GM21576 (cell line): ENCODE measurements around the gene ATP6V0A1.
"Not testable (repeated sequence)": the region's sequence is repeated elsewhere in the genome, so short reads cannot be mapped to it uniquely, and the experiment has no call there.

Source experiments
- ATAC-seq: cut with Tn5 transposase; IDR thresholded peaks from one replicate; pipeline ENCODE4 v1.9.1; 2021; ENCODE audit warnings: mild to moderate bottlenecking, moderate library complexity; ENCODE audit not compliant: unreplicated experiment

ATP6V0A1 gene

DNA sequence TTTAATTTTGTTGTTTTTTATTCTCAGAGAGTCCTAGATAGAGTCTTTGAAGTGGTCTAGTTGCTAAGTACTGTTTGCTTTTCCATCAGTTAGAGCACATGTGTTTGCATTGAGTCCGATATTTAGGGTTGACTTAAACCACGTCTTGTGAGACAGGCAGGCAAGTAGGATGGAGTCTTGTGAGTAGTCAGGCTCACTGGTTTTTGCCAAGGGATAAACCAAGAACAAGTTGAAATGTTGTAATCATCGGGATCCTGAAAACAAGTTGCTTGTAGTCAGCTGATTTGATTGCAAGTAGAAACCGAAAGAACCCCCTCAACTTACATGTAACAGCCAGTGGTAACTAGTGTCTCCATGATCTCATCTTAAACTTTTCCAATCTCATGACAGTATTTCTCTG lies 17.2 kb downstream of the ATP6V0A1 start:
- ATAC-seq: no peak

DNA sequence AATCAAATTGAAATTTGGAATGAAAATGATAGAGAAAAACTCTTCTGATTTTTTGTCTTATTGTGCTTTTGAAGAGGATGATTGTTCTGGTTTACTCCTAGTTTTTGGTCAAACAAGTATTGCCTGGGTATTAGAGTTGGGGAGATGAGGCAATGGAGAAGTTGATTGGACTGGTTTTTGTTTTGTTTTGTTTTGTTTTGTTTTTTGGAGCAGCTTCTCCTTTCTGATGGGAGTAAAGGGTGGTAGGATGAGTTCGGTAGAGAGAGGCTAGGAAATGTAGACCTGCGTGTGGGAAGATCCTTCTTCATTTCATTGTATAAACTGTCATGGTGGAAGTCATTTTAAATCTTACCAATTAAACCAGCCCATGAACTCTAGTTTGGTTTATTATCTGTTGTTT lies 17.7 kb downstream of the ATP6V0A1 start:
- ATAC-seq: no peak

DNA sequence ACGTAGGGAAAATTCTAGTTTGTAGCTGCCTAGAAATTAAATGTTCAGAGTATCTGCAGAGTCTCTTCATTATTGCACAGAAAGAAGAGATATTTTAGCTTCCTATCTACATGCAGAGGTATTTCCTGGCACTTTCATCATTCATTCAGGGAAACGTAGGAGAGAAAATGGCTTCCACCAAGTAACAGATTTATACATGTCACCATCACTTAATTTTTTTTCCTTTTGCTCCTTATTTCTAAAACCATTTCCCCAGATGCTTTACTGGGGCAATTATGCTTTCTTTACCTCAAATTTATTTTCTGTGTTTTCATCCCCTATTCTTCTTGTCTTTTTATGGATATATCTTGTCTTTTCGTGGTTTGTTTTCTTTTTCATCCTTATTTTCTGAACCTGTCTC lies 18.5 kb downstream of the ATP6V0A1 start:
- ATAC-seq: no peak

DNA sequence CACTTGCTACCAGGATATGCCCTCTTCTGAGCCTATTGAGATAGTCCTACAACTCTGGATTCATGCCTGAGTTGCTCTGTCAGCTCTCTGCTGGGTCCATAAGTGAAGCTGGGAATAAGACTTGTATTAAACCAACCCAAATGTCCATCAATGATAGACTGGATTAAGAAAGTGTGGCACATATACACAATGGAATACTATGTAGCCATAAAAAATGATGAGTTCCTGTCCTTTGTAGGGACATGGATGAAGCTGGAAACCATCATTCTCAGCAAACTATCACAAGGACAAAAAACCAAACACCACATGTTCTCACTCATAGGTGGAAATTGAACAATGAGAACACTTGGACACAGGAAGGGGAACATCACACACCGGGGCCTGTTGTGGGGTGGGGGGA lies 19.1 kb downstream of the ATP6V0A1 start:
- not testable (repeated sequence) for ATAC-seq

DNA sequence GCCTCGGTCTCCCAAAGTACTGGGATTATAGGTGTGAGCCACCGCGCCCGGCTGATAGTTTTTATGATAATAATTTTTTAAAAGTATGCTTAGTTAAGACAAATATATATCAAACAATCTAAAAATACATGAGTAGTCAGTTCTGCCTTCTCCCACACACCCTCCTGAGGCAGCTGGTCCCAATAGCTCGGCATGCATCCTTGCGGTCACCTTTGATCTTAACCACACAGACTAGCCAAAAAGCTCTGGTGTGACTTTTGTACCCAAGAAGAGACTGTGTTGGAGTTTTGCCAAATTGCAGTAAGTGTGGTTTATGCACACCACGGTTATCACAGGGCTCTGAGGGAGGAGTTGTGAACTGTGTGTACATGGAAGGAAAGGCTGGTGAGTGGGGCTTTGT lies 25.6 kb downstream of the ATP6V0A1 start:
- no peak for ATAC-seq

DNA sequence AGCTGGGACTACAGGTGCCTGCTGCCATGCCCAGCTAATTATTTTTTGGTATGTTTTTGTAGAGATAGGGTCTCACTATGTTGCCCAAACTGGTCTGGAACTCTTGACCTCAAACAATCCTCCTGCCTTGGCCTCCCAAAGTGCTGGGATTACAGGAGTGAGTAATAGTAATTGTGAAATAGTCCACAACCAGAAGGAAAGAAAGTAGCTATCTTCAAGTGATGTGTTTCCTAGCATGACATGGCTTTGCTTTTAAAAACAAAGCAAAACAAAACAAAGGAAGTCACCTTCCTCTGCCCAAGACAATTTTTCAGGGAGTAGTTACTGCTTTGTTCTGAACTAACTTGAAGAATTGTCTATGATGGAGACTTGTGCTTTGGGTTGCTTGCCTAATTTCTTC lies 27.0 kb downstream of the ATP6V0A1 start:
- ATAC-seq: no peak

DNA sequence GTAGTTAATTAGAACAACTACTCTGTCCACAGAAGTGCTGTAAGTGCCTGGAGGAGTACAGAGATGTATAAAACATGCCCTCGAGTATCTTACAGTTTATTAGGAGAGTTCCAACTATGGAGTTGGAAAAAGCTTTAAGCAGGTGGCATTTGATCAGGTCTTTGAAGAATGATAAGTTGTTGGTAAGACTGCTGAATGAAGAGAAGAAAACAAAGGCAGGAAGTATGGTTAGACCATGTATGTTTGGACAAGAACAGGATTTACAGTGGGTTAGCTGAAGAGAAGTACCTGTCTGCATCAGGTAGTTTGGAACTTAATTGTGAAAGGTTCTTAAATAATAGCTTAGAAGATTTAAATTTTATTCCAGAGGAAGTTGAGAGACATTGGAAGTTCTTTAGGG lies 29.4 kb downstream of the ATP6V0A1 start:
- ATAC-seq: no peak

DNA sequence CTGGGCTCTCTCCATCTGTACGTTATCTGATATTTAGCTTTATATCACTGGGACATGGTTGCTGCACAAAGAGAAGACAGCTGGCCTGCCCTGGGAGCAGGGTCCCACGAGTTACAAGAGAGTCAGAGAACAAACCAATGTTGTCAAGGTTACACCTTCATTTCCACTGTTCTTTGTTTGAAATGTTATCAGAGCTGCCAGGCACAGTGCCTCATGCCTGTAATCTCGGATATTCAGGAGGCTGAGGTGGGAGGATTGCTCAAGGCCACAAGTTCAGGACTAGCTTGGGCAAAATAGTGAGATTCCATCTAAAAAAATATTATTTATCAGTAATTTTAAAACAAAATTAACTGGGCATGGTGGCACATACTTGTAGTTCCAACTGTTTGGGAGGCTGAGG lies 34.6 kb downstream of the ATP6V0A1 start:
- no peak for ATAC-seq

DNA sequence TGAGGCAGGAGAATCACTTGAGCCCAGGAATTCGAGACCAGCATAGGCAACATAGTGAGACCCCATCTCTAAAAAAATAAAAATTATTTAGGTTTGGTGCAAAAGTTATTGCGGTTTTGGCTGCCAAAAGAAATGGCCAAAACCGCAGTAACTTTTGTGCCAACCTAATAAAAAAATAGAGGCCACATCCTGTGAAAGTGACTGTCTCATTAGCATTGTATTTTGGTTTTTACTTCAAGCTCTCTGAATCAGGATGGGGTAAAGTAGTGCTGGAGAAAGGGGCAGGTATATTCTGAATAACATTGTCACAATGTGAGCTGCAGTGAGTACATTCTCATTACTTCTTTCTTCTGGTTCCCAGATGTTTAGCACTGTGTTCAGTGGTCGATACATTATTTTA lies 36.0 kb downstream of the ATP6V0A1 start:
- no peak for ATAC-seq

DNA sequence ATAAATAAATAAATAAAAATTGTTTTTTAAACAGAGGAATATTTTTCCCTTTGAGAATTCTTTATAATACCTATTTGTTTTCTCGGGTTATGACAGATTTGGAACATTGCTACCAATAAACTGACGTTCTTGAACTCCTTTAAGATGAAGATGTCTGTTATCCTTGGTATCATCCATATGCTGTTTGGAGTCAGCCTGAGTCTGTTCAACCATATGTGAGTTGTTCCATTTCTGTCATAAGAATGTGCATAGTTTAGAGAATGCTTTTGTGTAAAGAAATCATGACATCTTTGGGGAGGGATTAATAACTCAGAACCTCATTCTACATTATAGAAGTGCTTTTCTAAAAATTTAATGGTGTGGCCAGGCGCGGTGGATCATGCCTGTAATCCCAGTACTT lies 40.1 kb downstream of the ATP6V0A1 start:
- ATAC-seq: no peak

DNA sequence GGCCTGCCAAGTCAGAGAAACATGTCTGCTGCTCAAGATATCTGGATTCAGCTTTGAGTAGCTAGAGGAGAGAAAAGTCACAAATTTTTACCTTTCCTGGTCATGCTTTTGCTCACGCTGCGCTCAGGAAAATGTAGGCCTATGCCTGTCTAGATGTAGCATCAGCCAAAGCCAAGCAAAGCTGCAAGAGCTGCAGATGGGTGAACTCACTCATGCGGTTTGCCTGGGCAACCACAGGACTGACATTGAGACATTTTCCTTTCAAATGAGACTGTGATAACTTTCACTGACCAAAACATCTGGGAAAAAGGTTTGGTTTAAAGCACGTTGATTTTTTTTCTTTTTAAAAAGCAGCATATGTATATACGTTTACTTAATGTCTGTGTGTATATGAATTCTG lies 43.4 kb downstream of the ATP6V0A1 start:
- no peak for ATAC-seq

DNA sequence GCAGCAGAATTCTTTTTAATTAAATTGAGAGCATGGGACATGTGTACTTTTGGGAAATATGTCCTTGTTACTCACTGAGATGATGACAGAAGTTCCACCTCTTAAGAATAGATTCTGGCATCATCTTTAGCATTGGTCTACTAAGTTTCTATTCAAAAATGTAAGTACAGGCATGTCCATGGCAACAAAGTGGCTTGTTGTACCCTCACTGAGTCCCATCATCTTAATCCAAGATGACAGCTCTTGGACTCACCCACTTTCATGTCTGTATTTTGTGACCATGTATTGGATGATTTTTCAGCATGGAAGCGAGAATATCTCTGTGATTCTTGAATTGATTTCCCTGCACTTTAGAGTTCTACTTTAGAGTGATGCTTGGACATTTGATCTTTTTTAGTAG lies 44.2 kb downstream of the ATP6V0A1 start:
- no peak for ATAC-seq

DNA sequence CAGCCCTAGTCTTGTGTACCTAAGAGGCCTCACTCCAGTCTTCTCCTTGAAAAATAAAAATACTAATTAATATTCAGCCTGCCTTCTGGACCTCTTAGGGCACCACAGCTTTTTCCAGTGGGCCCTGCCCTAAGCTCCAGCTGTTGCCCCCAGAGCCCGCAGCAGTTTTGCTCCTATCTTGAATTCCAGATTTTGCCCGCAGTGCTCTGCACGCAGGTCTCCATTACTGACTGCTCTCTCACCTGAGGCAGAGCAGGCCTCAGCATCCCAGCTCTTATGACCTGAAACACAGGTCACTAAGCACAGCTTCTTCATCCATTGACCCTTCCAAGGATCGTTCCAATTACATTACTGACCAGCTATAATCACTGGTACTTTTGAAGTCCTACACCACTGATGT lies 49.0 kb downstream of the ATP6V0A1 start:
- no peak for ATAC-seq

DNA sequence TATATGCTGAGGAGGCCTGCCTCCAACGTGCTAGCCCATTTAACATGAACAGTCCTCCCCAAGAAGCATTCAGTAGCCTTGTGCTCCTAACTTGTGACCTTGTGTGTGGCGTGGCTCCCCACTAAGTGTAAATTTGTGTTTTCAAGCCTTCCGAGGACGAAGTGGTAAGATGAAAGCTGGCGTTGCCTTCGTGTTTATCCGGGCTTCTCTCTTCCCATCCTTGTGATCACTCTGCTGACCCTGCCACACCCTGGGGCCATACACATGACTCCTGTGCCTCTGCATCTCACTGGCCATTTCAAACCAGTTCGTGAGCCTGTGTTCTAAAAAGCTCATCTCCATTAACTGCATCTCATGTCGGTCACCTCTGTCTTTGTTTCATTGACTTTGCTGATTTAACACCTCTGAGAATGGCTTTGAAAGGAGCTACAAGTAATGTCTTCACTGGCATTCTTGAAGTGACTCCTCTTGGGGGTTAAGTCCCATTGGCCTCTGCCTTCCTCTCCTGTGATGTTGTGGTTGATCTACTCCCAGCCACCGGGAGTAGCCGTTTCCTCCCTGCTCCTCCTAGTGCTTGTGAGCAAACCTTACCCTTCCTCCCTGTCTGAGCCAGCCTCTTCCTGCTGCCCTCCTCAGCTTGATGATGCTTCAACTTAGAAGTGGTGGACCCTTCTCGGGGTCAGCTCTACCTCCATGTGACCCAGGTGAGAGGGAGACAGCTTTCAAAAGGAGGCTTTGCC lies 49.9 kb downstream of the ATP6V0A1 start:
- no peak for ATAC-seq

DNA sequence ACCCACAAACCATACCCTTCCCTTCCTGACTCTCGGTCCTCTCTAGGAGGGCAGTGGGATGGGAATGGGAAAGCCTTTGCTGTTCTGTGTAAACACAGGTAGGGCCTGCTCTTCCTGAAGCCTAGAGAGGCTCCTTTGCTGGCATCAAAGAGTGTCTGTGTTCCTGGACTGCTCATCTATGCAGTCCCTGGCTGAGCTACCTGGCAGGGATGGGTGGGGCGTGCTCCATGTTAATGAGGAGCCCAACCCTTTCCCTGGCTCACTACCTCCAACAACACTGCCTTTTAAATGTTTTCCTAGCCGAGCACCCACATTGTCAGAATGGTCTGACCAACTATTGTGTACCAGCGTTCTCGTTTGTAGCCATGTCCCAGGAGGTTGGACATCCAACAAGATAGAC lies 50.7 kb downstream of the ATP6V0A1 start:
- ATAC-seq: no peak

DNA sequence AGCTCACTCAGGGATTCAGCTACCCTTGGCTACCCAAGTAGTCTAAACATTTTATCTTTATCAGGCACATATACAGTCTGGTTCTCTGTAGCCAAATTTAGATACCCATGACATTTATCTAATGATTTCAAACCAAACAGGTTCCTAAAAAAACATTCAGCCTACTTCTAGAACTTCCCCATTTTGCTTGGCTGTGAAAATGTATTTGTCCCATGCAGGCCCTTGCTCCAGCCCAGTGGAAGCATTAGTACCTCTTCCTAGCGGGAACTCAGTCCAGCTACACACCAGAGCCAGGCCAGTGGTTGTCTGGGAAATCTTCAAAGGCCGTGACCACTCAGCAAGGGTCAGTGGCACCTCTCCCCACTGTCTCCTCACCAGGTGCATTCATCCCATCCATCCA lies 51.2 kb downstream of the ATP6V0A1 start:
- ATAC-seq: no peak

DNA sequence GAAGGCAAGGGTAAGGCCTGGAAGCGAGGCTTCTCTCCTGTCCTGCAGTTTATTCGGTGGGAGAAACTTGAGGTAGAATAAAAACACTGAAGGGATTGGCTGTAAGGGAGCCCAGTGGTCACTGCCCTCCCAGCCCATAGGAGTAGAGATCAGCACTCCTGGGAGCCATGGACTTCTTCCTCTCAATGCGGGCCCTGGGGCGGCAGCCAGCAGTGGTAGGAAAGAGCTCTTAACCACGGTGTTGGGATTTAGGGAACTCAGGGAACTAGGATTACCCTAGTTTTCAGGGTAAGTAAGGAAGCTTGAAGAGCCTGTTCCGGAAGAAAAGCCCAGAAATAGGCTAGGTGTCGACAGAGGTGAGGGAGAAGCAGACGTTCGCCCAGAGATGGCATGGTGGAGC lies 53.6 kb downstream of the ATP6V0A1 start:
- ATAC-seq: no peak

DNA sequence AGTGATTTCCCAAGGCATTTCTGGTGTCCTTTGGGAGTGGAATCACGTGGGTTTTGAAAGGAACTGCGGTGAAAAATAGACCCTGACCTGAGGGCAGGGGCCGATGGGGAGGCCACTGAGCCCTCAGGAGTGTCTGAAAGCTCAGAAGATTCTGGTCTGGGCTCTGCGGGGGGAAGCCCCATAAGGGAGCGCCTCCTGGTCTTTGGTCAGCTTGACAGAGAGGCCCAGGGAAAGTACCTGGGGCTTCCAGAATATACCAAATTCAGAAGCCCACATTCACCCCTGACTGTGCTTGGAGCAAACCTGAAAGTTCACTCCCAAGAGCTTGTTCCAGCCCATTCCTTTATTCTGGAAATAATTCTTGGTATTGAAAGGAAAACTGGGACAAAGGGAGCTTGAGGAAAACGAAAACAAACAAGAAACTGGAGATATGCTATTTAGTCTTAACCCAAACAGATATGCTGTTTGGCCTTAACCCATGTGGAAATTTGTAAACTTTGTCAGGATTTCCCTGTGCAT lies 54.1 kb downstream of the ATP6V0A1 start:
- ATAC-seq: no peak

DNA sequence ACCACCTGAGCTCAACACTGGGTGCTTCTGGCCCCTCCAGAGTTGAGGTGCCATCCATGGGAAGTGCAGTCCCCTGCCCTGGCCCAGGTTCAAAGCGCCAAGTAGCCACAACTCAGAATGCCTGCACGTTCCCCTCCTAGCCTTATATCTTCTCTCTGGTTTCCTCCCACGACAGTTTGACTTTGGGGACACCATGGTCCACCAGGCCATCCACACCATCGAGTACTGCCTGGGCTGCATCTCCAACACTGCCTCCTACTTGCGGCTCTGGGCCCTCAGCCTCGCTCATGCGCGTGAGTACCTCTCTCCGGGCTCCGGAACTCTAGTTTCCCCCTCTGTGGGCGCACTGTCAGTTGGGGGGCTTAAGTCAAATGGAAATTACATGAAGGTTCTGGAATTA lies 55.0 kb downstream of the ATP6V0A1 start:
- ATAC-seq: no peak

DNA sequence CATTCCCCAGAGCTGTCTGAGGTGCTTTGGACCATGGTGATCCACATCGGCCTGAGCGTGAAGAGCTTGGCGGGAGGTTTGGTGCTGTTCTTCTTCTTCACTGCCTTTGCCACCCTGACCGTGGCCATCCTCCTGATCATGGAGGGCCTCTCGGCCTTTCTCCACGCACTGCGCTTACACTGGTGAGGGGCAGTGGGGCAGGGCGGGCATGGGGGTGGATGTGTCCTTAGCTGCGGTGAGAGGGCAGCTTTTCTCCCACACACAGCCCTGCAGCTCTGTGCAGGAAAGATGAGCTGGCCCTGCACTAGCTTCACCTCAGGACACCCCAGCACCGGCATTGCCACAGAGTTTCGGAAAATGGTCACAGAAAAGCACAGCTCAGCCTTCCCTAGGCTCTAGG lies 55.6 kb downstream of the ATP6V0A1 start:
- ATAC-seq: no peak

DNA sequence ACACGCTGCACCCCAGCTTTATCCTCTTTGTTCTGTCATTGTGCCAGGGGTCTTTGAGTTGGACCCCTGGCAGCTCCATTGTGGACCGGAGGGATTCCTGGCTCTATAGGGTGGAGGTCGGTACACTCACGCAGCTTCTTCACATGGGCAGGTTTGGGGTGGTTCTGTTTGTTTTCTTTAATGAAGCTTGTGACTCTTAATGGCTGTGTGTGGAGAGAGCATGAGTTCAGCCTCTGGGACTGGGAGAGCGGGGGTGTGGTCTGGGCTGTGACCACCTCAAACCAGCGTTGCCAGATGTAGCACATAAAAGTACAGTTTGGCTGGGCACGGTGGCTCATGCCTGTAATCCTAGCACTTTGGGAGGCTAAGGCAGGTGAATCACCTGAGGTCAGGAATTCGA lies 56.2 kb downstream of the ATP6V0A1 start:
- no peak for ATAC-seq

DNA sequence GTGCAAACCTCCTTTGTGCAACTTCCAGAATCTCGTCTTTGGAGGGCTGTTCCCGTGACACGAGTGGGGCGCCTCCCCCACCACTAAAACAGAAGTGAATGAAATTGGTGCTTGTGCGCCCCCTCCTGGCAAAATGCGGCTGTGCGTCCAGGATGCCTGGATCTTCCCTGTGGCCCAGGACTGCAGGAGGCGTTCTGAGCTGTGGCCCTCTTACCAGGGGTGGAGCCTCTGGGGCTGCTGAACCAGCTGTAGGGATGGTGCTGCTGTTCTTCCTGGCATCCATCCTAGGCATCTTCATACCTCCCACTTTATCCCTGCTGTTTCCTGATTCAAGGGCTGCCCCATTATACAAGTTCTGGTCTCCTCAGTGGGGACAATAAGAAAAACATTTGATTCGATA lies 58.8 kb downstream of the ATP6V0A1 start:
- no peak for ATAC-seq
